ENCODE data around the gene PTPN4. TPM values are rescaled to one million over a fixed set of nuclear protein-coding genes. Genes with fewer than 3 reads are reported as not detected.

The PTPN4 gene
- total and polyA plus RNA-seq, 7 donors = 2.1 to 35.4 (median 17.3) TPM

GRCh38 chr2:120012771-120013596 lies 253.3 kb downstream of the PTPN4 start, which contains the start of gene EPB41L5:
Gene EPB41L5, plus strand, starts transcription at chr2:120013077. Its CDS starts 6,008 bp downstream, at chr2:120019085.
- intact Hi-C loops (cut with DNase I) = loop anchor here in 1 of 2 donors (5.0 kb wide), 1 partner anchor 251 kb away; no protein-coding TSS in a partner anchor
- peak; percentile 96 to 97 (median 97) for ATAC-seq

GRCh38 chr2:120013597-120014223 lies 254.0 kb downstream of the PTPN4 start:
- no peaks in the 10 kb centered on the region for H3K27me3 ChIP-seq (ENCODE audit: insufficient read depth in 3 of 3, low read length in 2 of 3)
- 10 to 17% (median 11%) methylated on average over 17 of the region's 17 CpGs for WGBS, 3 donors
- DNase-seq = peak in 1 of 2 donors; percentile 32
- TF ChIP-seq CTCF (IDR thresholded peaks at IDR 0.05) = no peak
- no peaks in the 10 kb centered on the region for H3K9me3 ChIP-seq
- ATAC-seq = peak in 3 of 4 donors; percentile 4 to 18 (median 4)
- no peaks in the 10 kb centered on the region for H3K36me3 ChIP-seq (ENCODE audit: insufficient read depth in 1 of 2, low read depth in 1 of 2)
- intact Hi-C loops (cut with DNase I) = loop anchor here in 1 of 2 donors (5.0 kb wide), 1 partner anchor 251 kb away; no protein-coding TSS in a partner anchor
- H3K4me3 ChIP-seq = peak overlapping the region; percentile 95
- peaks cover 4% of the 10 kb centered on the region for H3K4me1 ChIP-seq
- H3K27ac ChIP-seq = peak overlapping the region; percentile 94

More at GRCh38 chr2:120012771-120013596, 253.3 kb downstream of the PTPN4 start, which contains the start of gene EPB41L5:
- Histone ChIP-seq H3K27ac (peak within 1 kb of the TSS; percentile 94), H3K4me1 (peaks cover 4% of the 10 kb centered on the region), H3K4me3 (peak within 1 kb of the TSS; percentile 95), H3K36me3 (ENCODE audit: insufficient read depth in 1 of 2, low read depth in 1 of 2) (no peaks in the 10 kb centered on the region), H3K9me3 (no peaks in the 10 kb centered on the region), H3K27me3 (ENCODE audit: insufficient read depth in 3 of 3, low read length in 2 of 3) (no peaks in the 10 kb centered on the region)
- no peak for TF ChIP-seq CTCF (IDR thresholded peaks at IDR 0.05)
- DNase-seq = peak; percentile 95 to 96
- WGBS, 3 donors = 0 to 1% (median 0%) methylated on average over 88 to 104 of the region's 104 CpGs

- WGBS, 3 donors = 27 to 59% (median 31%) methylated on average over 8 of the region's 8 CpGs
These were observed 254.7 kb downstream of the PTPN4 start for GRCh38 chr2:120014226-120014980.

More at GRCh38 chr2:120014226-120014980, 254.7 kb downstream of the PTPN4 start:
- no peak for TF ChIP-seq CTCF (IDR thresholded peaks at IDR 0.05)
- ATAC-seq (peak in 3 of 4 donors; percentile 21 to 43 (median 42)), DNase-seq (no peak)
- Histone ChIP-seq H3K4me1 (peaks cover 4% of the 10 kb centered on the region), H3K27ac (peak overlapping the region; percentile 94), H3K27me3 (ENCODE audit: insufficient read depth in 3 of 3, low read length in 2 of 3) (no peaks in the 10 kb centered on the region), H3K4me3 (peak overlapping the region; percentile 95), H3K9me3 (no peaks in the 10 kb centered on the region), H3K36me3 (ENCODE audit: insufficient read depth in 1 of 2, low read depth in 1 of 2) (peaks cover 0 to 6% of the 10 kb centered on the region in 2 donors)
- intact Hi-C loops (cut with DNase I) = loop anchor here in 1 of 2 donors (5.0 kb wide), 1 partner anchor 252 kb away; no protein-coding TSS in a partner anchor
